Activated CD4-positive, CD25-positive, alpha-beta regulatory T cell treated with anti-CD3 and anti-CD28 coated beads, Interleukin-2, amount 50 U/mL, for 72 hours (primary cell): ENCODE results near the gene CALB2.
"Not testable (repeated sequence)": the region's sequence is repeated elsewhere in the genome, so short reads cannot be mapped to it uniquely, and the experiment has no call there.

Experiments
- DNase-seq: peaks from one replicate; pipeline ENCODE4 v3.0.0; 2021

The CALB2 gene, protein sequence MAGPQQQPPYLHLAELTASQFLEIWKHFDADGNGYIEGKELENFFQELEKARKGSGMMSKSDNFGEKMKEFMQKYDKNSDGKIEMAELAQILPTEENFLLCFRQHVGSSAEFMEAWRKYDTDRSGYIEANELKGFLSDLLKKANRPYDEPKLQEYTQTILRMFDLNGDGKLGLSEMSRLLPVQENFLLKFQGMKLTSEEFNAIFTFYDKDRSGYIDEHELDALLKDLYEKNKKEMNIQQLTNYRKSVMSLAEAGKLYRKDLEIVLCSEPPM

DNA sequence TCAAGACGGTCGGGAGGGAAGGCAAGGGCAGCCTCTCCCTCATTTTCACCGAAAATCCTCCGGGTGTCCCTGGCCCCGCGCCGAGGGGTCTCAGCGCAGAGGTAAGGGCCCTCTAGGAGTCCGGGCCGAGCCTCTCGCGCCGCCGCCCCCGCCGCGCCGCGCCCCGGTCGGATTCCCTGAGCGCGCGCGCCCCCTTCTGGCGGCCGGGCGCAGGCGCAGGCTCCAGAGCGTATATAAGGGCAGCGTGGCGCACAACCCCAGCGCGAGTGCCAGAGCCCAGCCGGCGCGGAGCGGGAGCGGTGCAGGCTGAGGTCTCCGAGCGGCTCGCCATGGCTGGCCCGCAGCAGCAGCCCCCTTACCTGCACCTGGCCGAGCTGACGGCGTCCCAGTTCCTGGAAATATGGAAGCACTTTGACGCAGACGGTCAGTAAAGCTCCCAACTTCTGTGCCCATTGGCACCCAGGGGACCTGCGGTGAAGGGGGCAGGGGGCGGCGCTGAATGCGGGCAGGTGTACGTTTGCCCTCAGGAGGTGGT is at the start of gene CALB2:
Gene CALB2, plus strand, starts transcription at position 260 of the 535 bp plus-strand sequence. Its CDS starts 70 bp downstream, at position 330.
- DNase-seq = peak; percentile 80

DNA sequence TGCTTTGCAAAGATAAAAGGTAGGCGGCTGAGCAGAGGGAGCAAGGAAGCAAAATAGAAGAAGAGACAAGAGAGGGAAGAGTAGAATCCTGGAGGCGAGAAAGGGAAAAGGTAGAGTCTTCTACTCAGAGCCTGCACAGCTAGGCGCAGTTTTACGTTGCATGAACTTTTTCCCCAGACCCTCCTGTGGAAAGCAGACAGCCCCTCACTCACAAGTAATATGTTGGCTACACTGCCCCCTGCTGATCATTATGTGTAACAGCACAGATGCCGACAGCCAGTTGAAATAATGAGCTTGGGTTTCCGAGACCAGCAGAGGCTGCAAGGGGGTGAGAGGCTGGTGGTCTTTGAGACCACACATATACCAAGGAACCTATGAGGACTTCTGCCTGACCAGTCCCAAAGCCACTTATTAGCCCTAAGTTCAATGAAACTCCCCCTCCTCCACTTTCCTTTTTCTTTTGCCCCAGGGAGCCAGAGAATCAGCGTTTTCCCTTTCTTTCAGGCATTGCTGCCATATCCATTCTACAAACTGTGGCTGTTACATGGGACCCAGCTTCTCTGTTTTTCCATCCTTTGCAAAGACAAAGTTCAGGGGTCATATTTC is 46.9 kb upstream of the CALB2 start:
- peak; percentile 33 for DNase-seq

DNA sequence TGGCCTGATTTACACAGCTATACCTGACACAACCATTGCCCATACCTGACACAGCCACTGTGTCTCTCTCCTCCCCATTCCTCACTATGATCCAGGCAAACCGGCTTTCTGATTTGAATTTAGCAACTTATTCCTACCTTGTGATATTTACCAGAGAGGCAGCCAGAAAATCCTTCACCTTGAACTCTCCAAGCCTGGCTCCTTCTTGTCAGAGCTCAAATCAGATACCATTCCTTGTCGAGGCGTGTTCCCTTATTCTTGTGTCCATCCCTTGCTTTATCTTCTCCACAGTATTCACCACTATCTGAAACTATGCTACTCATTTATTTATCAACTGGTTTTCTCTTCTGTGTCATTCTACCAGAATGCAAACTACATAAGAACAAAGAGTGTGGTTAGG is 44.9 kb upstream of the CALB2 start:
- not testable (repeated sequence) for DNase-seq

DNA sequence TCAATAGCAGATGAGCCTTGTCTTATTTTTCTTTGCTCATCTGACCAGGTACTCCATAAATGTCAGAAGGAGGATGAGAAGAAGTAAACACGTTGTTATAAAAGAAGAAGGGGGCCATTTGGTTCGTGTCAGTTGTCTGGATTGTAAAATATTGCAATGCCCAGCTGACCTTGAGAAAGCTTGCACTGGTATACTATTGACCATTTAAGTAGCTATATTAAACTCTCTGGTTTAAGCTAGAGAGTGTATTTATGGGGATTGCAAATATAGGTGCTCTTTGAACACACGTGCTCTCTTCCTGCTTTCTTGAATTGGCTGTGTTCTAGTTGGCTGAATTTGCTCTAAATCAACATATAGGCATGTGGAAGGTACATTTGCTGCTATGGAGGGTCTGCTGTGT is 43.3 kb upstream of the CALB2 start:
- no peak for DNase-seq

DNA sequence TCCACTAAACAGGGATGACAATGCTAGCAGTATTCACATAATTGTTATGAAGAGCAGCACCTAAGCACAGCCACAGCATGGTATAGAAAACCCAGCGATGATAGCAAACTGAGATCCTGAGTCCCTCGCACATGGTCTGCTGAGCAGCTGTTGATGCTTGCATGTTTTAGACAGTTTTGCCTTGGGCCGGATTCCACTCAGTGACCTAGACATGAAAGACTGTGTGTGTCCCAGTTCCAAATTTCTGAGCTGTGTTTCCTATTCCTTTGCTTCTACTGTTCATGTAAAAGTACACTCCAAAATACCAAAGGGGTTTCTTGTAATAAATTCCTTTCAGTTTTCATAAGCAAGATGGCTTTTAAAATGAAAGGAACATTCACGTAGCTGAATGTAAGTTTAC is 38.5 kb upstream of the CALB2 start:
- DNase-seq = no peak

DNA sequence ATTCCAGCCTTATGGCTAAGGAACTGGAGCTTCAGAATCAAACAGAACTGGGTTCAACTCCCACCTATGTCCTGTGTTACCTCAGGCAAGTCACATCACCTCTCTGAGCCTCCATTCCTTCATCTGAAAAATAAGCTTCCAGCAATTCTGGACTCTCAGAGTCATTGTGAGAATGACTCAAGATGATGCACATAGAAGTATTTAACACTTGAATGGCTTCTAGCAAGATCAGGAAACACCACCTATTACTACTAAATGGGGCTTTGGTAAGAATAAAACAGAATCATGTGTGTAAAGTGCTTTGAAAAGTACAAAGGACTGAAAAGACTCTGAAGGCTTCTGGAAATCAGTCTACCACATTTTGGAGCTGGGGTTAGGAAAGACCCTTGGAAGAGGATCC is 30.8 kb upstream of the CALB2 start:
- no peak for DNase-seq

DNA sequence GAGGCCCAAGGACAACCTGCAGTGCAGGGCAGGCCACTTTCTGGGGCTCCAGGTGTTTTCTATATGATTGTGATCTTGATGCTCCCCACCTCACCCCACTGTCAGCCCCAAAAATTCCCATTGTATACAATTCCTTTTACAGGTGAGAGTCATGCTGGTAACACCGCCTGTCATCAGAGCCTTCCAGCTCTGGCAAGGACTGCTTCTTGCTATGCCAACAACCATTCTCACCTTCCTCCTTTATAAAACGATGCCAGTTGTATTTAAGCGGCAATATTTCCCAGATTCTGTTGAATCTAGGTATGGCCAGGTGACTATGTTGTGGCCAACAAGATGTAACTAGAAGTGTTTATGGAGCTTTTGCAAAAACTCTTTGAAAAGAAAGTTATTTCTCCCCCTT is 30.4 kb upstream of the CALB2 start:
- no peak for DNase-seq

DNA sequence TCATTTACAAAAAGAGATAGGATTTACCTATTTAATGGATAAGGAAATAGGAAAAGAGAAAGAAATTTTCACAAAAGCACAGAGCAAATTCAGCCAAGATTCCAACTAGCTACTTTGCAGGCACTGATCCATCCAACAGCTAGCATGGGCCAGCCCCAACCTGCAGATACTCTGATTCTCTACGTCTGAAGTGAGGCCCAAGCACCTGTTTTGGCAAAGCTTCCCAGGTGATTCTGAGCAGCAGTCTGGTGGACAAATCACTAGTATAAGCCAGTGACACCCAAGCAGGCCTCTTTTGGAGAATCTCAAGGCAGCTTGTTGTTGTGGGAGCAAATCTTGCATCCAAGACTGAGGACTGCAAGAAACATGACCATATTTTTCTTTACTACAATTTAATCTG is 20.9 kb upstream of the CALB2 start:
- no peak for DNase-seq

DNA sequence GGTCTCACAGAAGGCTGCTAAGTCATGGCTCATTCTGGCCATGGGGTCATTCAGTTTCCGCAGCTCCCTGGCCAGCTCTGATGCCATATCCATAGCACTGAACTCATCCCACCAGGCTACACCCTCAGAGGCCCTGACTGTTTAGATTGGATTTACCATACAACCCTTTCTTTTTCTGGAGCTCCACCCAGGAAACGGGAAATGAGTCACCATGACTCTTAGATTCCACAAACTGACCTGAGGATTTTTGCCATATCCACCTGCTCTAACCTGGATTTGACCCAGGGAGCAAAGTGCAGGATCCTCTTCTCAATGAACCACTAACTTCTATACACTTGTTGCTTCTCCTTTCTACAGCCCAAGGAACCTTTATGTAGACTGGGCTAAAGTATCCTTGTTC is 20.3 kb upstream of the CALB2 start:
- no peak for DNase-seq

DNA sequence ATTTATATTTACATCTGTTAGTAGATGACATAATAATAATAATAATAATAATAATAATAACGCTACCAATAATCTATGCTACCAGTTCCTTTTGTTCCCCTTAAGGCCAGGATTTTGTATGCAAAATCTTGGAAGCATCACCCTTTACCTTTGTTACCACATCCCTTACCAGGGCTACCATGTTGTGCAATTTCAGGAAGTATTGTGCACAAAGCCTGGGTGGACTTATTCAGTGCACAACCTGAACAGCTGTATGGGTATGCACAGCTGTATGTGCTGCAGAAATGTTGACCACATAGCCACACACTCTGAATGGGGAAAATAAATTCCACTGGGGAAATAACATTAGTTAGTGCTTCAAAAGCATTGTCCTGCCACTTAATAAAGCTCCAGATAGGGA is 19.9 kb upstream of the CALB2 start:
- DNase-seq = no peak

DNA sequence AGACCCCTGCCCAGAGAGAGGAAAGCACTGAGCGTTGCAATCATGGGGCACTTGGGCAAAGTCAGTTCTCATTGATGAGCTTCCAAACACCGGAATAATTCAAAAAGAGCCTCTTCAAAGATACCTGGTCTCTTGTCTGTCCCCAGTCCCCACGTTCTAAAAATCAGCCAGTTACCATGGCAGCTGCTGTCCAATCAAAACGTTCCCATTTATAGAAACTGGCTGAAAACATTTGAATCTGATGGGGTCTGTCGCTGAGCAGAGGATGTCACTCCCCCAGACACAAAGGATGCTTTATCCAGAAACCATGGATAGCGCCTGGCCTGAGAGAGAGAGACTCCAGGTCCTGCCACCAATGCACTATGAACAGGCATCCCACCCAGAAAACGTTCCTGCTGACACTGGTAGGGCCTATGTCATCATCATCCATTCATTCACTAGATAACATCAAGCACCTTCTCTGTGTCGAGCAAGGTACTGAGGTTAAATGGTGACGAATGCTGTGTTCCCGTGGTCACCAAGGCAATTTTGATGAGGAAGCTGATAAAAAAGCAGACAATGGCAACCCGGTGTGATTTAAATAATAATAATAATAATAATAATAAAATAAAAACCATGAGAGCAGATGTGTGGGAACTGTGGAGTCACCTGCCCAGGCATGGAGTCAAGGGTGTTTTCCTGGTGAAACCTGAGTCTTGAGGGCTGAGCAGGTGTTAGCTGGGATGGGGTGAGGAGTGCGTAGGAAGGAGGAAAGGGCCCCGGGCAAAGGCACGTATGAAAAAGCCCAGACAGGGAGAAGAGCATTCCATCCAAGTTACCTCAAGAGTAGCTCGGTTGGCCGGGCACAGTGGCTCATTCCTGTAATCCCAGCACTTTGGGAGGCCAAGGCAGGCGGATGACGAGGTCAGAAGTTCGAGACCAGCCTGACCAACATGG is 19.0 kb upstream of the CALB2 start:
- DNase-seq = no peak

DNA sequence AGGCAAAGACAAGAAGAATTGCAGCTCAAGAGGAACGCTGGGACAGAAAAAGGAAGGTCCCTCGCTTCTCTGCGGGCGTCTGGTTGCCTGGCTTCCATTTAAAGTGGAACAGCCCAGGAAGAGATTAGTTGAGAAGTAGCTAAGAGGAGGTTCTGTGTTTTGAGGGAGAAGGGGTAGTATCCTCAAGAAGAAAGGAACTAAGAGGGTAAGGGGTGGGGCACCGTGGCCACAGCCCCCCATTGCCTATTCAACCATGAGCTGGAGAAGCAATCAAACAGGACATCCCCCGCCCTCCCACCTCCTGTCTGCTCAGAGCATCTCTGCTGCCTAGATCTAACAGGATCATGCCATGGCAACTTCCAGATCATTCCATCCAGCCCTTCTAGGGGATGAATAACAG is 18.1 kb upstream of the CALB2 start:
- DNase-seq = no peak

DNA sequence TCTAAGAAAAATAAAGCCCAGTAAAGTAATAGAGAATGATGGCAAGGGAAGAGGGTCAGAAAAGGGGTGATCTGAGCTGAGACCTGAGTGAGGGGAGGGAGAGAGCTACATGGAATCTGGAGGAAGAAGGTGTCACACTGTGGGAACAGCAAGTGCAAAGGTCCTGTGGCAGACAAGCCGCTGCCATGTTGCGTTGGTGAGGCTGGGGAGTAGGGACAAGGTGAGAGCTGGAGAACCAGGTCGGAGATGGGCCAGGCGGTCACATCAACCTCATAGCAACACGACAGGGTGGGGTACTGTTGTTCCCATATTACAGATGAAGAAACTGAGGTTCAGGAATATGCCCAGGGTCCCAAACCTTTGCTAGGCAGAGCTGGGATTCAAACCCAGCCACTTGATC is 16.6 kb upstream of the CALB2 start:
- DNase-seq = no peak

DNA sequence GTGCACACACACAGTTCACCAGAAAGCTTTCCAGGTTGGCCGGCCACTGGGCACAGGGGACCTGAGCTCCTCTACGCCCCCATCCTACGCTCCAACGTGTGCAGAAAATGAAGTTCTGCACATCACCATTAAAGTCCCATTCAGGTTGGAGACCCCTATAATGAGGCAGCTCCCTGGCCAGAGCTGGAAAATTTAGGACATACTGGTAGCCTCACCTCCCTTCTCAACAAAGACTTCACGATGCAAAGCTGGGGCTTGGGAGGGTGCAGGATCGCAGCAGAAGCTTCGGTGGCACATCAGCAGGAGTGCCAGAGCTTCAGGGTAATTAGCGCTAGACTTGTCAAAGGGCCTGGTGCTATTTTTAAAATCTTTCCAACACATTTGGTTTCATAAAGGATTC is 15.4 kb upstream of the CALB2 start:
- no peak for DNase-seq

DNA sequence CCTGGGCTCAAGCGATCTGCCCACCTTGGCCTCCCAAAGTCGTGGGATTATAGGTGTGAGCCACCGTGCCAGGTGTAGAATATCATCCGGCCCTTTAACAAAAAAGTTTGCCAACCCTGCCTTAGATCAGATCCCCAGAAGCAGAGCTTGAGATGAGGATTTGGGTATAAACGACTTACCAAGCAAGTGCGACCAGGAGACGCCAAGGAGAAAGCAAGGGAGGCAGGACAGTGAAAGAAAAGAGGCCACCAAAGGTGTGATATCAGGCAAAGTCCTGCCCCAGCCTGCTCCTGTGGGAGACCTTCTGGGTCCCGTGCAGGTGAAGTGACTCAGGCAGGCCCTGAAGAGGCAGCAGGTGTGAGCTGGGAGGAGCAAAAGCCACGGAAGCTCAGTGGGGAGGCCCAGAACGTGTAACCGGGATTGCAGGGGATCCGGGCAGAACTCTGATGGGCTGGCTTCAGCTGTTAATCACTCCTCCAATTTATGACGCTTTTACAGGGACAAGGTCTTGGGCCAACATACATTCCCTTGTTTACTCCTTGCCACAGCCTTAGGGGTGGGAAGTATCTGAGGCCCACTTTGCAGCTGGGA is 14.1 kb upstream of the CALB2 start:
- DNase-seq = no peak

DNA sequence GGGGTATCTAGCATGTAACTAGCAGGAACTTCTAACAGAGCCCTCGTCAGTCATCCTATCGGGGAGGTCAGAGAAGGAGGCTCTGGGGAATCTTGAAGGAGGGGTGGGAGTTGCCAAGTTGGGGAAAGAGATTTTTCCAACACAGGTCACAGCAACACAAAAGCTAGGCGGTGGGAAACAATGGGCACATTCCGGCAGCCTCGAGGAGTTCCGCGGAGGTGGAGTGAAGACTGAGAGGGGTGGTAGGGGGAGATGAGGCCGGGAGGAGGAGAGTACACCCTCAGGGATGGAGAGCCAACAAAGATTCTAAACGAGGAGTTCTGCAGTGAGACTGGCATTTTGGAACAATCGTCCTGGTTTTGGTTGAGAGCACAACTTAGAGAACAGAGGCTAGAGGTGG is 13.5 kb upstream of the CALB2 start:
- DNase-seq = no peak

DNA sequence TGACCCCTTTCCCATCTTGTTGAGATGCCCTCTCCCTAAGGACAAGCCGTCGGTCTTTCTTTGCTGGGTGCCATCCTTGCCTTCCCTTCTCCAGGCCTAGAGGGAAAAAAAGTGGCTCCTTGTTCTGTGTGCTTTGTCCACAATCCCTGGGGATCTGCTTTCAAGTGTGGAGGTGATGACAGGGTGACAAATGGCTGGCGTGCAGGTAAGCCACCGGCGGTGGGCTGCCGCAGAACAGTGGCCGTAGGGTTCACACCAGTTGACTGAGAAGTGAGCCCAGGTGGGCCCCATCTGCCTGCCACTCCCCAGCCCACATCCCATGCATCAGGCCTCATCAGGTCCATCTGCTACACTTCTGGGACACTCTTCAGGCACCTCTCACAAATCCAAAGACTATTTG is 11.4 kb upstream of the CALB2 start:
- DNase-seq = no peak

DNA sequence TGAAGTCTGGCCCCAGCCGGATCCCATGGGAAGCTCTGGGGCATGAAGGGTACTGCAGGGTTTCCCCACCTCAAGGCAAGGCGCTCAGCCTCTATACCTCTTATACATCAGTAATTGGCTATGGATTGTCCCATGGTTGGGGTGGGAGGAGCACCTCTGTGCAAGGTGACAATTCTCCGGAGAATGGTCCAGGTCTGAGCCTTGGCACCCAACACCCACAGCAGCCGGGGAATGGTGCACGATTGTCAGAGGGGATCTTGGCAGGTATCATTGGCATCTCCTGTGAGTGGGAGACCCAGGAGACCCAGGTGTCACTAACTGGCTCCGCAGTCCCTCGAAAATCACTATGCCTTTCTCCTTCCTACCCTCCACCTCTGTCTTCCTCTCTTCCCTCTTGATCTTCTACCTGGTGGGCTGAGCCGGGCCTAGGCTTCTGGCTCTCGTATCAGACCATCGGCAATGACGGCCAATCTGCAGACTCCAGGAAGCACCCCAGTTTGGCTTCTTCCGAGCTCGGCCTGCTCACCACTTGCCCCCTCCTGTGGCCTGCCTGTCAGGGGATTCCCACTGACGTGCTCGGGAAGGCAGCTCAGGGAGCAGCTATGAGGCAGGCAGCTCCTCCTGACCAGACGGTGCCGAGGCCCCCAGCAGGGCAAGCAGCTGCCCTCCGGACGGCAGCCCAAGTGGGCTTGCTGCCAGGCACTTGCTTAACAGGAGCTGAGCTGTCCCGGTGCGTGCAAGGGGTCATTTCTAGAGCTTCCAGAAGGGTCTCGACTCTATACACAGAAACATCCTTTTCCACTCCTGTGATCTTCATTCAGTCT is 10.0 kb upstream of the CALB2 start:
- DNase-seq = no peak

DNA sequence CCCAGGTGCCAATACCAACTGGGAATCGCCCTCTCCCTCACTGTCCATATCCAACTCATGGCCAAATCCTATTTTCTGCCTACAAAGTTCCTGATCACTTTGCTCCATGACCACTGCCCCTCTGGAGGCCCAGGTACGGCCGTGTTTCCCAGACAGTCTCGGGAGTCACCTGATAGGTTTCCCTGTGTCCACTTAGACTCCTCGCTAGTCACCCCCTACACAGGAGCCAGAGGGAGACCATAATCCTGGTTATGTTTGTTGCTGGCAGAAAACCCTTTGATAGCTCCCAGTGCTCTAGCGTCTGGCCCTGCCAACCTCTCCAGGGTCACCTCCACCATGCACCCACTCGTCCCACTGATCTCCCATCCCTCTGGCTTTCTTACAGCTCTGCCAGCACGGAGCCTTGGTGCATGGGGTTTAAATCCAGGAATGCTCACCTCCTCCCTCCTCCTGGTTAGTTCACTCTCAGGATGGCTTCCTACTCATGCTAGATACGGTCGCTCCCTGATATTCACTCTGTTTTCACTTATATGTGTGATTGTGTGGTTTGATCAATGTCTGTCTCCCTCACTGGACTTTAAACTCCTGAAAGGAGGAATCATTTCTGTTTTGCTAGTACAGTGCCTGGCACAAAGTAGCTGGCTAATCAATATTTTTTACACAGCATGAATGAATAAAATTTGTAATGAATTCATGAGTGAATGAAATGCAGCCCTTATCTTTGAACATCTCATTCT is 7.5 kb upstream of the CALB2 start:
- DNase-seq = no peak

DNA sequence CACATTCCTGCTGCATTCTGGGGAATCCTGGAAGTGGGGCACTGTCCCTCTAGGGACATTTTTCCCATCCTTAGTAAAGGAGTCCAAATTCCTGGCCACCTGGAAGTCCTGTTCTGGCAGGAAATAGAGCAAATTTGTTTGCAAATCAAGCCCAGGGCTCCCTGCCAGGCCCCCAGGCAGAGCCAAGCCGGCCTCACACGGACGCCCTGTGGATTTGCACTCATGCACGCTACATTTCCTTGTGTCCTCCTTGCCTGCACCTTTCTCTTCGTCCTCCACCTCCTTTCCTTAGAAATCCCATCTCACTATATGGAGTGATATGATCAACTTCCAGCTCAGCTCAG is 7.0 kb upstream of the CALB2 start:
- no peak for DNase-seq

DNA sequence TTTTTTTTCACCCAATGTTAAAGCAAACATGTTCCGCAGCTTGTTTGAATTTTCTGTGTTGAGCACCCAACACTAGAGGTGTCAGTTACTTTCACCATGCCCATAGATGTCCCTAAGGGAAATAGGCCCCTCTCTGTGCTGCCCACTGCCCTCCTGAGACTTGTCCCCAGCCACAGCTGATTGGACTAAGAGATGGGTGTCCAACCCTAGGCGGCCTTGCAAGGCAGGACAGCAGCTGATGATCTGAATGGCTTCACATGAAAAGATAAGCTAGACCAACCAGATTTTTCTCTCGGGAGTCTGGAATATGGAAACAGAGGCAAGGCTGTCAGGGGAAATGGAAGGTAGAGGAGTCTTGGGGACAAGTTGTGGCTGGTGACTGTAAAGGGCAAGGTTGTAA is 6.1 kb upstream of the CALB2 start:
- no peak for DNase-seq

DNA sequence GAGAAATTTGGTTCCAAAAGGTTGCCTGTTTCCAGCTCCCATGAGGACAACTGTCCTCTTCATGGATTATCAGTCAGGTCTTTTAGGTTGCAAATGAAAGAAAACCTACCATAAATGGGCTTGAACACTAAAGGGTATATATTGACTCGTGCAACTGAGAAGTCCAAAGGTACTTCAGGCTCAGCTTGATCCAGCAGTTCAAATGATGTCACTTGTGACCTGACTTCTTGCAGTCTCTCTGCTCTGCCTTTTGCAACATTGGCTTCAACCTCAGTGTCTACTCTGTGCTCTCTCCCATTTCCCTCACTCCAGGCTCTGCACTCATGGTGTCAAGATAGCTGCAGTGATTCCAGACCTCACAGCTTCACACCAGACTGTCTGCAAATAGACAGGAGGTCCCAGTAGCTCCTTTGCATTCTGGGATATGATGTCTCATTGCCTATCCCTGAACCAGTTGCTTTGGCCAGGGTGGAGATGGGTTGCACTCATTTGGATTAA is 5.5 kb upstream of the CALB2 start:
- DNase-seq = no peak
